Measurements from ENCODE around the gene SLC38A4. TPM values are rescaled to one million over a fixed set of nuclear protein-coding genes. Genes with fewer than 3 reads are reported as not detected.

SLC38A4 gene
- total RNA-seq, 2 experiments from 2014 or later, result not detected

DNA sequence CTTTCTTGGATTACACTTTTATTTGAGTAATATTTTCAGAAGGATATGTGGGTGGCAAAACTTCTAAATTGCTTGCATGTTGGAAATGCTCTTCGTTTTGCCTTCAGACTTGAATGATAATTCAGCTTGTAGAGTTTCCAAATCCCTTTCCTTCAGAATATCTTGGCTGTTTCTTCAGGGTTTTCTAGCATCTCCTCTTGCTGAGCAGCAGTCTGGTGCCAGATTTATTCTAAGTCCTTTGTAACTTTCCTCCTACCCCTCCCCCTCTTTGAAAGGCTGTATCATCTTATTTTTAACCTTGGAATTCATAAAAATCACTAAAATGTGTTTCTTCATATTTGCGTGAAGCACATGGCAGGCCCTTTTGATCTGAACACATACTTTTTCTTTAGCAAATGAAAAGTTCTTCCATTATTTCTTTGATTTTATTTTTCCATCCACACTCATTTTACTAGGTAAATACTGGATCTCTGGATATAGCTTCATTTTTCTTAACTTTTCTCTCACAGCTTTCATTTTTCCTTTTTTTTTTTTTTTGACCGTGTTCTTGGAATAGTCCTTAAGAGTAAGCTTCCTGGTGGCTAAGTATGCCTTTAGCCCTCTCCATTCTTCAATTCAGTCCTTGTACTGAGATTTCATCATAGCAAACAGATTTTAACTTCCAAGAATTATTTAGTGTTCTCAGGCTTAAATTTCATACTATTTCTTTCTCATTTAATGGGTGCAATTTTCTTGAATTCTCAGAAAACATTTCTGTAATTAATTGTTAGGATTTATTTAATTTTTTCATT is 102.0 kb downstream of the SLC38A4 start:
- no peak for DNase-seq
- no peaks in the 10 kb centered on the region for H3K27me3 Mint-ChIP-seq
- intact Hi-C loops (cut with DNase I, micrococcal nuclease), result no loop called here
- H3K9me3 Mint-ChIP-seq (ENCODE audit: low read depth), result peaks cover 4% of the 10 kb centered on the region
- ChIA-PET POLR2A (no interaction called here), CTCF (no interaction called here)
- no peak overlapping the region for H3K27ac Mint-ChIP-seq
- ATAC-seq, result no peak
- H3K4me1 Mint-ChIP-seq, result peaks cover 3% of the 10 kb centered on the region
- H3K36me3 Mint-ChIP-seq (ENCODE audit: low read depth), result no peaks in the 10 kb centered on the region
- no peak overlapping the region for H3K4me3 Mint-ChIP-seq

DNA sequence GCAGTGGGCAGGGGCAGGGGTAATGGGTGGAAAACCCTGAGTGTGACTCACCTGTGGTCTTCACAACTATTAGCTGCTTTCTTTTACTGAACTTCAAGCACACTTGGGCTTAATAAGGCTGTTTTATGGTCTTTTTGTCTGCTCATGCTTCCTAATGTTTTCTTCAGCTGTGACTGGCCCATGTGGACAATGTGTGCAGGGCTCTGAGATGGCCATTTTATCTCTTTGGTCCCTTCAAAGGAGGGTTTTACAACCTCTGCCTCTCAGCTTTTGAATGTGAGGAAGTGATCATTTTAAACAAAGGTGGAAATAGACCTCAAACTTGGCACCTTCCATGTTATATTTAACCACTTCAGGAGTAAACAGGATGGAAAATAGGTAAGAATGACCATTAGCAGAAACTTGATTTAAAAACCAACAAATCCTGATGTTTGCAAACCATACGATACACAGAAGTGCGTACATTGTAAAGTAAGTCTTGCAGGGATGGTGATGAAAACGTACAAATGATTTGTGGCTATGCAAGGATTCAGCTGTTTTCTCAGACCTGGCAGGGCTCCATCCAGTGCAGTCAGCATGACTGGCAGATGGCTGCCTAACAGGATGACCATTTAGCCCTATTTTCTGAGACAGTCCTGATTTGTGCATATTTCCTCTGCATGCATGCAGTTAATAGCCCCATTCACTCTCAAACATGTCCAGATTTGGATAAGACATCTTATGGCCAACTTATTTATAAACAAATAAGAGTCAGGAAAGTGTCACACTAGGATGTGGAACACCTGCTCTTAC is 103.2 kb downstream of the SLC38A4 start:
- no peak overlapping the region for H3K4me3 Mint-ChIP-seq
- DNase-seq (no peak), ATAC-seq (no peak)
- intact Hi-C loops (cut with DNase I, micrococcal nuclease), result no loop called here
- POLR2A ChIA-PET, result no interaction called here
- peaks cover 3% of the 10 kb centered on the region for H3K4me1 Mint-ChIP-seq
- no peaks in the 10 kb centered on the region for H3K36me3 Mint-ChIP-seq (ENCODE audit: low read depth)
- H3K27me3 Mint-ChIP-seq, result no peaks in the 10 kb centered on the region
- no peak overlapping the region for H3K27ac Mint-ChIP-seq
- CTCF ChIA-PET, result no interaction called here
- peaks cover 4% of the 10 kb centered on the region for H3K9me3 Mint-ChIP-seq (ENCODE audit: low read depth)

DNA sequence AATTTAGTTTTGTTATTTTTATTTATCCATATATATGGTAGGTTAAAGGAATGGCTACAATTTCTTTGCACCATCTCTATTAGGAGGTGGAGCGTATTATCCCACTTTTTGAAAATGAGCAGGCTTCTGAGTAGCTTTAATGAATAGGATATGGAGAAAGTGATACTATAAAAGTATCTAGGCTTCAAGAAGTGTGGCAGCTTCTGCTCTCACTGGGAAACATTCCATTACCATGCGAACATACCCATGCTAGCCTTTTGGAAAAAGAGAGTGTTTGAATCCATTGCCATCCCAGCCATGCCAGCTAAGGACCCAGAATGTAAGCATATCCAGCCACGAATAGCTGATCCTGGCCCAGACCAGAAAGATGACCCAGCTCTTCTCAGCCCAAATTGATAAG is 107.3 kb downstream of the SLC38A4 start:
- Mint-ChIP-seq H3K36me3 (ENCODE audit: low read depth) (no peaks in the 10 kb centered on the region), H3K27me3 (no peaks in the 10 kb centered on the region), H3K27ac (no peak overlapping the region), H3K4me1 (no peaks in the 10 kb centered on the region), H3K9me3 (ENCODE audit: low read depth) (peaks cover 8% of the 10 kb centered on the region), H3K4me3 (no peak overlapping the region)
- ATAC-seq, result no peak
- DNase-seq, result no peak
- POLR2A ChIA-PET, result no interaction called here
- CTCF ChIA-PET, result no interaction called here
- intact Hi-C loops (cut with DNase I, micrococcal nuclease), result no loop called here

DNA sequence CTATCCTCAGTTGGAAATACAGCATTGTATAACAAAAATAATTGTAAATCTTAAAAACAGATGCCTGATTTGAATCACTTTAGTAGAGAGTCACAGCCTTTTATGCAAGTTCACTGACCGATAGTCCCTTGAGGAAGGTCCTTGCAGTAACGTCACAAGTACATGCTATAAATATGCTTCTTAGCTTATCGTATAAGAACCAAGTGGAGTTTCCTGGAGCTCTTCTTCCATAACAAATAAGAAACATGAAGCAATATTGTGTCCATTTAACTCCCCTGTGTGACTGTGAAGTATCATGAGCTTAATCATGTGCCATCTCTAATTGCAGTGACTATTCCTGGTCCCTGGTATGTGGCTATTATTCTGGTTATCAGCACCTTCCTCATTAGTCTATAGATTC is 107.9 kb downstream of the SLC38A4 start:
- intact Hi-C loops (cut with DNase I, micrococcal nuclease), result no loop called here
- DNase-seq (no peak), ATAC-seq (no peak)
- Mint-ChIP-seq H3K36me3 (ENCODE audit: low read depth) (no peaks in the 10 kb centered on the region), H3K27me3 (no peaks in the 10 kb centered on the region), H3K4me1 (no peaks in the 10 kb centered on the region), H3K27ac (no peak overlapping the region), H3K4me3 (no peak overlapping the region), H3K9me3 (ENCODE audit: low read depth) (peaks cover 8% of the 10 kb centered on the region)
- ChIA-PET CTCF (no interaction called here), POLR2A (no interaction called here)

DNA sequence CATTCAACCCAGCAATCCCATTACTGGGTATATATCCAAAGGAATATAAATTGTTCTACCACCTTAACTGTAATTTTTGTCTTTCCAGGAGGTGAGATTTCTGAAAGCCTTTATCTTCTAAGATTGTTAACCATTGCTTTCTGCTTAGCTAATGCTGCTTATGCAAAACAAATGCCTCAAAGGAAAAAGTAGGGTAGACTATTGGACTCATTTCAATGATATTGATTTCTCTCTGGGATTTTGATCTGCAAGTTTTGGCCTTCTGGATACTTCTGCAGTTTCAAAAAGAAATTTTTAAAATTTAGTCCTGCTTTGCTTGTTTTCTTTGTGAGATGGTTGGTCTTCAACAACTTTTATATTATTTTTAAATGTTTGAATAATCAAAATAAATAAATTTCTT is 108.6 kb downstream of the SLC38A4 start:
- ATAC-seq (no peak), DNase-seq (no peak)
- ChIA-PET CTCF (no interaction called here), POLR2A (no interaction called here)
- no peaks in the 10 kb centered on the region for H3K36me3 Mint-ChIP-seq (ENCODE audit: low read depth)
- intact Hi-C loops (cut with DNase I, micrococcal nuclease), result no loop called here
- H3K4me1 Mint-ChIP-seq, result no peaks in the 10 kb centered on the region
- H3K27me3 Mint-ChIP-seq, result no peaks in the 10 kb centered on the region
- H3K9me3 Mint-ChIP-seq (ENCODE audit: low read depth), result peaks cover 8% of the 10 kb centered on the region
- H3K27ac Mint-ChIP-seq, result no peak overlapping the region
- H3K4me3 Mint-ChIP-seq, result no peak overlapping the region
